PC-9 (cell line): ENCODE measurements around the gene ZFHX3. TPM values are rescaled to one million over a fixed set of nuclear protein-coding genes. Genes with fewer than 3 reads are reported as not detected.

Experiments
- BruUV-seq: library from RNA; stranded (reverse); fragments of 400-500 nt; replicated peaks from 2 replicates; lab custom pipeline; 2021; lab: Mats Ljungman, UMichigan
- CTCF ChIA-PET: fragments of 300-600 bp; sonication (Branson Sonifier 250); formaldehyde crosslinking; loops from one replicate; lab custom pipeline; 2022; ENCODE audit warnings: antibody characterized with exemption; lab: Charles Lee
- POLR2A ChIA-PET: fragments of 300-600 bp; sonication (Branson Sonifier 250); formaldehyde crosslinking; loops from one replicate; lab custom pipeline; 2022; ENCODE audit warnings: antibody characterized with exemption; ENCODE audit not compliant: unreplicated experiment; lab: Charles Lee
- DNase-seq, 2 experiments: peaks; one replicate each; pipeline versions ENCODE4 v3.0.0 to v3.0.0-alpha.2; 2015 to 2022; ENCODE audit warnings: mixed read lengths in 1 of 2
- H2AFZ ChIP-seq: fragments of 200-600 bp; sonication (generic); 2 replicates; pipeline ENCODE4 v1.8.1; 2017; ENCODE audit warnings: antibody characterized with exemption
- H3F3A ChIP-seq: fragments of 200-600 bp; sonication (generic); 2 replicates; pipeline ENCODE4 v1.8.1; 2017; ENCODE audit warnings: antibody characterized with exemption, mild to moderate bottlenecking, low read depth; ENCODE audit not compliant: insufficient read depth
- H3K27ac ChIP-seq: fragments of 200-600 bp; sonication (generic); 2 replicates; pipeline ENCODE4 v1.6.1; 2016; ENCODE audit warnings: mixed run types
- H3K27me3 ChIP-seq: fragments of 200-600 bp; sonication (generic); 2 replicates; pipeline ENCODE4 v1.6.1; 2016; ENCODE audit warnings: low read depth, mixed run types; ENCODE audit not compliant: insufficient read depth
- H3K36me3 ChIP-seq: fragments of 200-600 bp; sonication (generic); 2 replicates; pipeline ENCODE4 v1.6.1; 2016; ENCODE audit warnings: low read depth, mixed run types
- H3K4me1 ChIP-seq: fragments of 200-600 bp; sonication (generic); replicated peaks from 2 replicates; pipeline ENCODE4 v1.6.1; 2016; ENCODE audit warnings: mixed run types; ENCODE audit not compliant: insufficient read depth
- H3K4me2 ChIP-seq: fragments of 200-600 bp; sonication (generic); 2 replicates; pipeline ENCODE4 v1.6.1; 2017; ENCODE audit warnings: mixed run types
- H3K4me3 ChIP-seq: fragments of 200-600 bp; sonication (generic); 2 replicates; pipeline ENCODE4 v1.6.1; 2016; ENCODE audit warnings: mixed run types
- H3K79me2 ChIP-seq: fragments of 200-600 bp; sonication (generic); 2 replicates; pipeline ENCODE4 v1.6.1; 2017; ENCODE audit warnings: low read depth, mixed run types
- H3K9me2 ChIP-seq: fragments of 200-600 bp; sonication (generic); 2 replicates; pipeline ENCODE4 v1.8.1; 2017; ENCODE audit warnings: mild to moderate bottlenecking; ENCODE audit not compliant: insufficient read depth
- H3K9me3 ChIP-seq: fragments of 200-600 bp; sonication (generic); 2 replicates; pipeline ENCODE4 v1.8.1; 2016; ENCODE audit warnings: low read depth; ENCODE audit not compliant: insufficient read depth
- H4K20me1 ChIP-seq: fragments of 200-600 bp; sonication (generic); 2 replicates; pipeline ENCODE4 v1.8.1; 2017; ENCODE audit not compliant: insufficient read depth
- EZH2 ChIP-seq: fragments of 200-600 bp; sonication (generic); IDR thresholded peaks from 2 replicates; pipeline ENCODE4 v1.8.0; 2017; ENCODE audit warnings: antibody characterized with exemption, low read depth
- intact Hi-C: fragments of 100-400 bp; cut with micrococcal nuclease; formaldehyde crosslinking; loops from one replicate; pipeline ENCODE4 v1.10.0; 2022; ENCODE audit not compliant: unreplicated experiment
- total RNA-seq: library from RNA; stranded (reverse); gene quantifications from 2 replicates; pipeline ENCODE4 v1.2.3, GENCODE V29; 2021
- TF ChIP-seq, protein P1 (sequence below): fragments of 200-600 bp; sonication (generic); conservative IDR thresholded peaks from 2 replicates; pipeline ENCODE4 v1.6.1; 2017; ENCODE audit warnings: mixed run types, antibody characterized with exemption, mild to moderate bottlenecking, moderate library complexity

The ZFHX3 gene
- total RNA-seq, 1 experiment from 2014 or later: 23.1 TPM

DNA sequence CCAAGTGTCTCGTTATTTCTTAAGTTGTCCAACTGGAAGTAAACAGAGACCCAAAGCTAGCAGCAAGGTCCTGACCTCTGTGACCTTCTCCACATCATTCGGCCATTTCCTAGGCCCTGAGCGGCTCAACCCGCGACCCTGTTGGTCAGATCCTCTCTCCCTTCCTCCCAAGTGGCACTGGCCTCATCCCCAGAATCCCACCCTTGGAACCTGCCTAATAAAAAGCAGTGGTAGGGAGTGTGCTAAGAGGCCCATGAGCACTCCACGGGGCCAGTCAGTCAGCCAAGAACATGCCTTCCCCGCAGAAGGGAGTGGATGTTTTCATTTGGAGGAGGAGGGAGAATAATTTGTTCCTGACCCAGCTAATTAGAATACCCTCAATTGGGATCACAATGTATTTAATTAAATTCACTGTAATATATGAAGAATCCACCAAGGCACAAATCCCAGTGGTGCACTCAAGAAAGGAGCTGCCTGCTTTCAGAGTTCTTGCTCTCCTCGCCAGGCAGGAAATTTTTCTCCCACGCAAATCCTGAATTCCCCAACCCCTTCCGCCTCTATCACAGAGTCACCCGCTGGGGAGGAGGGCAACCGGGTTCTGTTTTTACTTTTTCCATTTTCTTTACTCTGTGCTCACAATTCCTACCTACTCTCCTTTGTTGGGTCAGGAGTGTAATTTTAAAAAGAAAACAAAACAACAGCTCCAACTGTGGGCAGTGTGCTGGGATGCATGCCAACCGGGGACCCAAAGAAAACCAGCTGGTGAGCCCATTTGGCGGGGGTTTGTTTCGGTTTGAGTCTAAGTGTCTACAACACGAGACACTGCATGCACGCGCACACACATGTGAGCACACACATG lies 153.4 kb downstream of the ZFHX3 start:
- Histone ChIP-seq H3F3A (no peaks in the 10 kb centered on the region; the same call in 1 of the 2 replicates), H3K9me3 (no peaks in the 10 kb centered on the region), H4K20me1 (no peaks in the 10 kb centered on the region), H3K27me3 (no peaks in the 10 kb centered on the region), H2AFZ (no peak overlapping the region), H3K79me2 (0 out of 2 replicates have a peak, but pooled peaks cover 2% of the 10 kb centered on the region), H3K4me2 (no peak overlapping the region), H3K9me2 (no peaks in the 10 kb centered on the region), H3K4me1 (no peaks in the 10 kb centered on the region), H3K36me3 (no peaks in the 10 kb centered on the region), H3K27ac (no peak overlapping the region), H3K4me3 (no peak overlapping the region)
- BruUV-seq: no TSS peak
- ChIA-PET CTCF (no interaction called here), POLR2A (no interaction called here)
- TF ChIP-seq EZH2: no peak
- TF ChIP-seq, protein P1, sequence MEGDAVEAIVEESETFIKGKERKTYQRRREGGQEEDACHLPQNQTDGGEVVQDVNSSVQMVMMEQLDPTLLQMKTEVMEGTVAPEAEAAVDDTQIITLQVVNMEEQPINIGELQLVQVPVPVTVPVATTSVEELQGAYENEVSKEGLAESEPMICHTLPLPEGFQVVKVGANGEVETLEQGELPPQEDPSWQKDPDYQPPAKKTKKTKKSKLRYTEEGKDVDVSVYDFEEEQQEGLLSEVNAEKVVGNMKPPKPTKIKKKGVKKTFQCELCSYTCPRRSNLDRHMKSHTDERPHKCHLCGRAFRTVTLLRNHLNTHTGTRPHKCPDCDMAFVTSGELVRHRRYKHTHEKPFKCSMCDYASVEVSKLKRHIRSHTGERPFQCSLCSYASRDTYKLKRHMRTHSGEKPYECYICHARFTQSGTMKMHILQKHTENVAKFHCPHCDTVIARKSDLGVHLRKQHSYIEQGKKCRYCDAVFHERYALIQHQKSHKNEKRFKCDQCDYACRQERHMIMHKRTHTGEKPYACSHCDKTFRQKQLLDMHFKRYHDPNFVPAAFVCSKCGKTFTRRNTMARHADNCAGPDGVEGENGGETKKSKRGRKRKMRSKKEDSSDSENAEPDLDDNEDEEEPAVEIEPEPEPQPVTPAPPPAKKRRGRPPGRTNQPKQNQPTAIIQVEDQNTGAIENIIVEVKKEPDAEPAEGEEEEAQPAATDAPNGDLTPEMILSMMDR: no peak
- intact Hi-C loops: no loop called here
- DNase-seq: no peak

DNA sequence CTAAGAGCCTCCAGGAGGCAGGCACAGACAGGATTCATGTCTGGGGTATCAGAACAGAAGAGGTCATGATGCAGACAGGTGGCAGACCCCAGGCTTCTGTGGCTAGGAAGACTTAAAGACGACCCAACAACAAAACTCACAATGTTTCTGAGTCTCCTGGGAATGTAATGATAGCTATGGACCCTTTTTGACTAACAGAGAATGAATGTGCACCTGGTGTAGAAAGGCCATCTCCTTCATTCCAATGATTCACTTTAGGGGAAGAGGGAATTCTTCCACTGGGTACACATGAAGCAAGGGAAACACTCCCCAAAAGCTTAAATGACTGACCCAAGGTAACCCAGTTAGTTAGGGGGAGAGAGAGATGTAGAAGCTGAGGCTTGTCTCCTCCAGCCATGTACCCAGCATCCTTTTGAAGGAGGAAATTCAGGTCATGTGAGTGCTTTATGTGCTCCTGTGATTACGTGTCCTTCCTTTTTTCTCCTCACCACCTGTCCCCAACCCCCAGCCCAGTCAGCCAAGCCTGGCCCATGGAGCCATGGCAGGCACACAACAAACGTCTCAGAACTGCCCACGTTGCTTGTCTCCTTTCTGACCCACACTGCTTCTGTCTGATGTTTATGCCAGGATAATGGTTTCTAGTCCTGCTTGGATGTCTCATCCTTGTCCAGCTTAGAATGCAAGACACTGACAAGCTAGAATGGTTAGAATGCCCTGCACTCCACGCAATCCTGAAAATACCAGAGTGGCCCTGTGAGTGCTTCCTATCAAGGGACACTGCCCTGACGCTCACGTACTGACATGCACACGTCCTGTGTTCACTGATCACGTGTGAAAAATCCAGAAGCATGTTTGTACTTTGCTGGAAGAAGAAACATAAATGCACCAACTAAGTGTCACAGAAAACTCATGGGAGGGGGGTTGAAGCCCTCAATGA lies 156.4 kb downstream of the ZFHX3 start:
- TF ChIP-seq, protein P1: no peak
- TF ChIP-seq EZH2: no peak
- Histone ChIP-seq H3K79me2 (no peaks in the 10 kb centered on the region), H3K4me2 (no peak overlapping the region), H4K20me1 (no peaks in the 10 kb centered on the region), H3F3A (peaks cover 8% of the 10 kb centered on the region; the same call in 1 of the 2 replicates), H3K36me3 (no peaks in the 10 kb centered on the region), H3K4me3 (no peak overlapping the region), H3K9me2 (no peaks in the 10 kb centered on the region), H3K4me1 (peaks cover 12% of the 10 kb centered on the region), H3K27me3 (no peaks in the 10 kb centered on the region), H3K9me3 (no peaks in the 10 kb centered on the region), H2AFZ (no peak overlapping the region), H3K27ac (no peak overlapping the region)
- POLR2A ChIA-PET: no interaction called here
- intact Hi-C loops: no loop called here
- CTCF ChIA-PET: no interaction called here
- DNase-seq: no peak
- BruUV-seq: no TSS peak

DNA sequence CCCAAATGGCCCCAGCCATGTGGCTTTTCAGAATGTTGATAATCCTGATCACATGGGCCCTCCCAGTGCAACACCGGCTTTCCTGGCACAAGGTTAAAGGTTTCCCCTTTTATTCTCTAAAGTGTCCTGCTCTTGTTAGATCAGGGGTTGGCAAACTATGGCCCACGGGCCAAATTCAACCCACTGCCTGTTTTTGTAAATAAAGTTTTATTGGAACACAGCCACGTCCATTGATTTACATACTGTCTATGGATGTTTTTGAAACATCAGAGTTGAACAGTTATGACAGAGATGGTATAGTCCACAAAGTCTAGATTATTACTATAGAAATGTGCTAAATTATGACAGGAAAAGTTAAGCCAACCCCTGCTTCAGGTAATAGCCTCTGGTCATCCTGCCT lies 157.3 kb downstream of the ZFHX3 start:
- TF ChIP-seq, protein P1: no peak
- TF ChIP-seq EZH2: no peak
- CTCF ChIA-PET: no interaction called here
- Histone ChIP-seq H3K4me3 (no peak overlapping the region), H3K9me2 (no peaks in the 10 kb centered on the region), H3K36me3 (peaks cover 3% of the 10 kb centered on the region; the same call in 1 of the 2 replicates), H3F3A (peaks cover 17% of the 10 kb centered on the region; the same call in 1 of the 2 replicates), H3K27ac (no peak overlapping the region), H3K27me3 (no peaks in the 10 kb centered on the region), H4K20me1 (no peaks in the 10 kb centered on the region), H3K9me3 (no peaks in the 10 kb centered on the region), H3K4me2 (no peak overlapping the region), H3K79me2 (no peaks in the 10 kb centered on the region), H2AFZ (no peak overlapping the region), H3K4me1 (peaks cover 21% of the 10 kb centered on the region)
- BruUV-seq: no TSS peak
- no peak for DNase-seq
- POLR2A ChIA-PET: no interaction called here
- intact Hi-C loops: no loop called here
